GM12872 (cell line): ENCODE data around the gene CST9.

Experiments used
- TF ChIP-seq, protein P1 (sequence below): IDR thresholded peaks from 3 replicates; pipeline ENCODE4 v1.5.1; 2011; ENCODE audit warnings: low read depth, mild to moderate bottlenecking, low read length, moderate library complexity; ENCODE audit not compliant: insufficient read depth

The CST9 gene

DNA sequence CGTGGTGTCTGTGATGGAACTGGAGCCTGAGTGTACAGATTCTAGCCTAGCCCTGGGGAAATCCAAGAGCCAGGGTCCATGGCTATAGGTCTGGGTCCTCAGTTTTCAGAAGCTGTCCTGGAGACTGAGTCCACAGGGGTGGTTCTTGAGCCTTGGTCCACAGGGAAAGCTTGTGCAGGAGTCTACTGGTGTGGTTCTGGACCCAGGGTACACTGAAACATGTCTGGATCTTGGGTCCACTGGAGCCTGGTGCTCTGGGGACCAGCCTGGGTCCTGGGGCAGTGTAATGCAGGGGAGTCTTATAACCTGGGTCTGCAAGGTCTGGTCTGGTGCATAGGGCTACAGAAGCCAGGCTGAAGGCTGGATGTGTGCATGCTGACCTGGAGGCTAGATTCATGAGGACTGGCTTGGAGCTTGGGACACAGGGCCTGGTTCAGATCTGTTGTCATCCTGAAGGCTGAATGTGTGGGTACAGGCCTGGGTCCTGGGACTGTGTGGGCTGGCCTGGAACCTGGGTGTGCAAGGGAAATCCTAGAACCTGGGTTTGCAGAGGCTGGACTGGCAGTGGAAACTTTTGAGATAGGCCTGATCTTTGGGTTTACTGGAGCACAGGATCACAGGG is 42.9 kb downstream of the CST9 start:
- TF ChIP-seq, protein P1, sequence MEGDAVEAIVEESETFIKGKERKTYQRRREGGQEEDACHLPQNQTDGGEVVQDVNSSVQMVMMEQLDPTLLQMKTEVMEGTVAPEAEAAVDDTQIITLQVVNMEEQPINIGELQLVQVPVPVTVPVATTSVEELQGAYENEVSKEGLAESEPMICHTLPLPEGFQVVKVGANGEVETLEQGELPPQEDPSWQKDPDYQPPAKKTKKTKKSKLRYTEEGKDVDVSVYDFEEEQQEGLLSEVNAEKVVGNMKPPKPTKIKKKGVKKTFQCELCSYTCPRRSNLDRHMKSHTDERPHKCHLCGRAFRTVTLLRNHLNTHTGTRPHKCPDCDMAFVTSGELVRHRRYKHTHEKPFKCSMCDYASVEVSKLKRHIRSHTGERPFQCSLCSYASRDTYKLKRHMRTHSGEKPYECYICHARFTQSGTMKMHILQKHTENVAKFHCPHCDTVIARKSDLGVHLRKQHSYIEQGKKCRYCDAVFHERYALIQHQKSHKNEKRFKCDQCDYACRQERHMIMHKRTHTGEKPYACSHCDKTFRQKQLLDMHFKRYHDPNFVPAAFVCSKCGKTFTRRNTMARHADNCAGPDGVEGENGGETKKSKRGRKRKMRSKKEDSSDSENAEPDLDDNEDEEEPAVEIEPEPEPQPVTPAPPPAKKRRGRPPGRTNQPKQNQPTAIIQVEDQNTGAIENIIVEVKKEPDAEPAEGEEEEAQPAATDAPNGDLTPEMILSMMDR = no peak

DNA sequence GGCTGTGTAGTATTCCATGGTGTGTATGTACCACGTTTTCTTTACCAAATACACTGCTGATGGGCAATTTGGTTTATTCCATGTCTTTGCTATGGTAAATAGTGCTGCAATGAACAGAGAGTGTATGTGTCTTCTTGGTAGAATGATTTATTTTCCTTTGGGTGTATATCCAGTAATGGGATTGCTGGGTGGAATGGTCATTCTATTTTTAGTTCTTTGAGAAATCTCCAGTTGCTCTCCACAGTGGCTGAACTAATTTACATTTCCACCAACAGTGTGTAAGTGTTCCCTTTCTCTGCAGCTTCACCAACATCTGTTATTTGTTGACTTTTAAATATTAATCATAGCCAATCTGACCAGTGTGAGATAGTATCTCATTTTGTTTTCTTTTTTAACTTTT is 51.3 kb downstream of the CST9 start:
- TF ChIP-seq, protein P1 = no peak
